ENCODE results near the gene PAM16. TPM values are rescaled to one million over a fixed set of nuclear protein-coding genes. Genes with fewer than 3 reads are reported as not detected.

Gene PAM16
- total and polyA plus RNA-seq, 2 of the 8 experiments (the other 6 are each of a cell fraction or from before 2014, with no cell fraction given), result 78.3 to 198 TPM

DNA sequence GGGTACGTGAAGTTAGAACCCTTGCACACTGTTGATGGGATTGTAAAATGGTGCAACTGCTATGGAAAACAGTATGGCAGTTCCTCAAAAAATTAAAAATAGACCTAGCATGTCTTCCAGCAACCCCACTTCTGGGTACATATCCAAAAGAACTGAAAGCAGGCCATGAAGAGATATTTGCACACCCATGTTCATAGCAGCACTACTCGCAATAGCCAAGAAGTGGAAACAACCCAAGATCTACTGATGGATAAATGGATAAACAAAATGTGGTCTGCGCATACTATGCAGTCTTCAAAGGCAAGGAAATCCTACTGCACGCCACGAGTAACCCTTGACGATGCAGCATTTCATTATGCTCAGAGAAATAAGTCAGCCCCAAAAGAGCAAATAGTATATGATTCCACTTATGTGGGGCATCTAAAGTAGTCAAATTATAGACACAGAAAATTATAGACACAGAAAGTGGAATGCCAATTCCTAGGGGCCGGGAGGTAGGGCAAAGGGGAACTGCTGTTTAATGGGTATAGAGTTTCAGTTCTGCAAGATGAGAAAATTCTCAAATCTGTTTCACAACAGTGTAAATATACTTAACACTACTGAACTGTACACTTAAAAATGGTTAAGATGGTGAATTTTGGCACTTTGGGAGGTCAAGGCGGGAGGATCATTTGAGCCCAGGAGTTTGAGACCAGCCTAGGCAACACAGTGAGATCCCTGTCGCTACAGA is 48.0 kb upstream of the PAM16 start:
- CTCF ChIA-PET (ENCODE audit: partially characterized antibody), result interaction anchor here (0.8 to 17.2 kb wide), 7 partner anchors 15 to 137 kb away, joined by 3 to 659 read pairs (median 134); partner anchors contain the start of genes CORO7 and VASN
- no peak overlapping the region for H4K8ac ChIP-seq (ENCODE audit: extremely low read depth, insufficient read depth, low read length)

More for the DNA sequence above, 48.0 kb upstream of the PAM16 start:
- H3K4ac ChIP-seq (replicated peaks; ENCODE audit: insufficient read length, low read depth, low read length), result no peak overlapping the region
- H2BK20ac ChIP-seq (ENCODE audit: low read length), result no peak overlapping the region
- no peaks in the 10 kb centered on the region for H3K9me3 ChIP-seq (ENCODE audit: insufficient read depth in 2 of 2, low read depth in 1 of 2, low read length in 1 of 2)
- H3K4me1 ChIP-seq (replicated peaks in 1 of 4; ENCODE audit: control insufficient read depth in 3 of 4, insufficient read depth in 4 of 4, low read length in 3 of 4), result peaks cover 0 to 3% (median 0%) of the 10 kb centered on the region in 4 experiments; a peak in 1 of 7 replicates
- no peak for FAIRE-seq
- no peak overlapping the region for H3K56ac ChIP-seq (replicated peaks; ENCODE audit: insufficient read length, low read depth, low read length)
- no peaks in the 10 kb centered on the region for H3K27me3 ChIP-seq (replicated peaks in 1 of 4; ENCODE audit: control insufficient read depth in 3 of 4, extremely low read depth in 1 of 4, insufficient read depth in 3 of 4, low read length in 3 of 4)
- H3K27ac ChIP-seq (ENCODE audit: low read depth, low read length), result no peak overlapping the region
- POLR2A ChIA-PET (ENCODE audit: partially characterized antibody), result interaction anchor here (0.6 to 0.7 kb wide), 2 partner anchors 26 to 69 kb away, joined by 3 read pairs; no protein-coding TSS in a partner anchor
- H3K23me2 ChIP-seq (ENCODE audit: low read depth, low read length), result no peaks in the 10 kb centered on the region
- H3K18ac ChIP-seq (ENCODE audit: extremely low read depth, low read length), result no peak overlapping the region
- H3K14ac ChIP-seq (ENCODE audit: insufficient read length), result no peak overlapping the region
- H3K36me3 ChIP-seq (ENCODE audit: control insufficient read depth in 2 of 4, insufficient read depth in 4 of 4, low read length in 3 of 4), result no peaks in the 10 kb centered on the region
- no peaks in the 10 kb centered on the region for H3K79me1 ChIP-seq (ENCODE audit: low read depth, low read length)
- no peak overlapping the region for H2AFZ ChIP-seq (ENCODE audit: low read length)
- no peak overlapping the region for H4K91ac ChIP-seq (replicated peaks; ENCODE audit: insufficient read length, low read length)
- 91% methylated on average over 9 of the region's 9 CpGs; no CpG with 5 or more reads in 1 of the 2 experiments for WGBS, 2 experiments (ENCODE audit: extremely low coverage in 1 of 2, insufficient coverage in 1 of 2, insufficient read length in 1 of 2, insufficient replicate concordance in 2 of 2, low coverage in 1 of 2, low lambda C conversion rate in 2 of 2, missing lambda C conversion rate in 1 of 2)
- no peak overlapping the region for H3K4me2 ChIP-seq (ENCODE audit: insufficient read depth in 1 of 2, low read depth in 2 of 2, low read length in 2 of 2)
- H3K4me3 ChIP-seq (ENCODE audit: extremely low read depth in 1 of 4, insufficient read depth in 2 of 4, low read depth in 3 of 4, low read length in 4 of 4), result no peak overlapping the region
- no peak overlapping the region for H2BK120ac ChIP-seq (replicated peaks; ENCODE audit: low read depth, low read length)
- no peaks in the 10 kb centered on the region for H3K79me2 ChIP-seq (ENCODE audit: control insufficient read depth in 1 of 2, insufficient read depth in 2 of 2, low read length in 2 of 2)
- no peak overlapping the region for H4K5ac ChIP-seq (ENCODE audit: insufficient read length, low read depth, low read length)
- H4K20me1 ChIP-seq (replicated peaks in 1 of 2; ENCODE audit: control insufficient read depth in 1 of 2, insufficient read depth in 2 of 2, low read length in 2 of 2), result no peaks in the 10 kb centered on the region
- no peak overlapping the region for H2BK12ac ChIP-seq (ENCODE audit: low read depth, low read length)
- no peak overlapping the region for H3K23ac ChIP-seq (ENCODE audit: insufficient read length)
- H3K9ac ChIP-seq (replicated peaks in 1 of 4; ENCODE audit: extremely low read depth in 1 of 4, low read depth in 3 of 4, low read length in 3 of 4), result no peak overlapping the region
- TF ChIP-seq EZH2 (IDR thresholded peaks at IDR 0.05; ENCODE audit: low read depth, low read length, severe bottlenecking), result no peak
- TF ChIP-seq POLR2AphosphoS5 (IDR thresholded peaks at IDR 0.05; ENCODE audit: low read depth, low read length), result no peak
- TF ChIP-seq SUZ12 (IDR thresholded peaks at IDR 0.05; ENCODE audit: low read length), result no peak
- H2AK5ac ChIP-seq (ENCODE audit: low read depth, low read length), result no peak overlapping the region
- no peak overlapping the region for H2BK15ac ChIP-seq (ENCODE audit: low read length)
- H2BK5ac ChIP-seq (ENCODE audit: low read depth, low read length), result no peak overlapping the region
- DNase-seq (ENCODE audit: low read depth in 1 of 2, low spot score in 2 of 2), result no peak
